NCI-H69 (cell line): Measurements from ENCODE around the gene ZC3H7B.

ENCODE experiments used
- DNase-seq: peaks from one replicate; lab custom pipeline; 2025; lab: John Stamatoyannopoulos, UW

The ZC3H7B gene

GRCh38 chr22:41327124-41327523 is 25.8 kb downstream of the ZC3H7B start:
- DNase-seq, result no peak

- DNase-seq, result no peak
These were observed 28.8 kb downstream of the ZC3H7B start for GRCh38 chr22:41330169-41330568.

GRCh38 chr22:41332217-41332939 is 31.1 kb downstream of the ZC3H7B start:
- no peak for DNase-seq

- no peak for DNase-seq
These were observed 32.5 kb downstream of the ZC3H7B start for GRCh38 chr22:41333806-41334205.

GRCh38 chr22:41334215-41334614 is 32.9 kb downstream of the ZC3H7B start:
- peak; percentile 23 for DNase-seq

GRCh38 chr22:41334951-41335635 is 33.8 kb downstream of the ZC3H7B start:
- no peak for DNase-seq

GRCh38 chr22:41338614-41339212 is 37.4 kb downstream of the ZC3H7B start:
- no peak for DNase-seq

GRCh38 chr22:41339823-41340222 is 38.5 kb downstream of the ZC3H7B start:
- no peak for DNase-seq

GRCh38 chr22:41340357-41340756 is 39.0 kb downstream of the ZC3H7B start:
- no peak for DNase-seq

- DNase-seq, result no peak
These were observed 39.7 kb downstream of the ZC3H7B start for GRCh38 chr22:41341012-41341411.

GRCh38 chr22:41341990-41342389 is 40.7 kb downstream of the ZC3H7B start:
- DNase-seq, result no peak

GRCh38 chr22:41343300-41343699 is 42.0 kb downstream of the ZC3H7B start:
- no peak for DNase-seq

GRCh38 chr22:41343717-41344116 is 42.4 kb downstream of the ZC3H7B start:
- no peak for DNase-seq

GRCh38 chr22:41344189-41344788 is 43.0 kb downstream of the ZC3H7B start:
- no peak for DNase-seq

- DNase-seq, result no peak
These were observed 44.5 kb downstream of the ZC3H7B start for GRCh38 chr22:41345807-41346335.

- no peak for DNase-seq
These were observed 45.9 kb downstream of the ZC3H7B start for GRCh38 chr22:41347066-41347859.

- no peak for DNase-seq
These were observed 47.7 kb downstream of the ZC3H7B start for GRCh38 chr22:41348964-41349484.

GRCh38 chr22:41350087-41350486 is 48.8 kb downstream of the ZC3H7B start:
- DNase-seq, result no peak

- DNase-seq, result no peak
These were observed 49.7 kb downstream of the ZC3H7B start for GRCh38 chr22:41351011-41351410.

GRCh38 chr22:41352058-41352457 is 50.7 kb downstream of the ZC3H7B start:
- no peak for DNase-seq

- no peak for DNase-seq
These were observed 52.7 kb downstream of the ZC3H7B start for GRCh38 chr22:41353862-41354575.
